NCI-H774 (cell line): ENCODE data around the gene HSPA6.
A peak's percentile ranks its signal among the peaks of the same experiment; 100 is the strongest.
"Not testable (repeated sequence)": the region's sequence is repeated elsewhere in the genome, so short reads cannot be mapped to it uniquely, and the experiment has no call there.

Source experiments
- DNase-seq: peaks from one replicate; lab custom pipeline; 2025; lab: John Stamatoyannopoulos, UW

Gene HSPA6

DNA sequence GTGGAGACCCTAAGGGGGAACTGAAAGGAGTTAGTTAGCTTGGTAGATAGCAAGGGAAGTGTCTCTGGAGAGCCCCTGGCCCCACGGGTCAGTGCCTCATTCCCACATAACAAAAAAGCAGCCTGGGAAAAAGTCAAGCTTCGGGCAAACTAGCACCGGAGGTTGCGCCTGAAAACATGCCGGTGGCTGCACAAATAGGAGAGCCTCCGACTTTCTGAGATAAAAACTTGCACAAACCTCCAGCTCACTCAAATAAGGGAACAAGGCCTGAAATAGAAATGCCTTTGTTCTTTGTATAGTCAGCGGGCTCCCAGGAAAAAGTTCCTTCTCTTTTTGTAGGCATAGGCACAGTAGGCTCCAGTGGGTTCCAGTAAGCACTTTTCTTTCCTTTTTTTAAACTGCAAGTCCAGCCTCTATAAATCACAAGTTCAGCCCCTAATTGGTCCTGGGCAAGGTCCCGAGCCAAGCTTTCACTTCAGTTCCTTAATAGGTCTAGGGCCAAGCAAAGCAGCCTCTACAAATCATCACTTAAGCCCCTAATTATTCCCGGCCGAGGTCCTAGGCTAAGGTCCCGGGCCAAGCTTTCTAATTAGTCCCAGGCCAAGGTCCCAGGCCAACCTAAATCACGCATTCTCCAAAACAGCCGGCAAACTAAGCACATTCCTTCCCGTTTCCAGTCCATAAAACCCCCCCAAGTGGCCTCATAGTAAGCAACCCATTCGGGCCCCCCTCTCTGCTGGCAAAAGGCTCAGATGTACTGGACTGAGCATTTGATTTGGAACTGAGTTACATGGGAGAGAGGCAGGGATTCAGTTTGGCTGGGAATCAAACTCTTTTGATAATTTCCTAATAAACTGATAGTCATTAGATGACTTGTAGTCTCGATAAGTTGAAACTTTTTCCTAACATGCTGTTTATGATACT is 8.6 kb downstream of the HSPA6 start:
- not testable (repeated sequence) for DNase-seq

DNA sequence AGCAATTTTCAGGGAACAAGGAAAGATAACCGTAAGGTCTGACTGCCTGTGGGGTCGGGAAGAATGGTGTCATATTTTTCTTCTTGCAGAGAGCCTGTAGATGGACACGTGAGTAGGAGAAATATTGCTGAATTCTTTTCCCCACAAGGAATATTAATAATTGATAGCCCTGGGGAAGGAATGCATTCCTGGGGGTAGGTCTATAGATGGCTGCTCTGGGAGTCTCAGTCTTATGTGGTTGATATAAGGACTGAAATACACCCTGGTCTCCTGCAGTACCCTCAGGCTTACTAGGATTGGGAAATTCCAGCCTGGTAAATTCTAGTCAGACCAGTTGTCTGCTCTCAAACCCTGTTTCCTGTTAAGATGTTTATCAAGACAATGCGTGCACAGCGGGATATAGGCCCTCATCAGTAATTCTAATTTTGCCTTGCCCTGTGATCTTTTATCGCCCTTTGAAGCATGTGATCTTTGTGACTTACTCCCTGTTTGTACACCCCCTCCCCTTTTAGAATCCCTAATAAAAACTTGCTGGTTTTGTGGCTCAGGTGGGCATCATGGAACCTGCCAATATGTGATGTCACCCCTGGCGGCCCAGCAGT is 12.8 kb downstream of the HSPA6 start:
- DNase-seq, result not testable (repeated sequence)

DNA sequence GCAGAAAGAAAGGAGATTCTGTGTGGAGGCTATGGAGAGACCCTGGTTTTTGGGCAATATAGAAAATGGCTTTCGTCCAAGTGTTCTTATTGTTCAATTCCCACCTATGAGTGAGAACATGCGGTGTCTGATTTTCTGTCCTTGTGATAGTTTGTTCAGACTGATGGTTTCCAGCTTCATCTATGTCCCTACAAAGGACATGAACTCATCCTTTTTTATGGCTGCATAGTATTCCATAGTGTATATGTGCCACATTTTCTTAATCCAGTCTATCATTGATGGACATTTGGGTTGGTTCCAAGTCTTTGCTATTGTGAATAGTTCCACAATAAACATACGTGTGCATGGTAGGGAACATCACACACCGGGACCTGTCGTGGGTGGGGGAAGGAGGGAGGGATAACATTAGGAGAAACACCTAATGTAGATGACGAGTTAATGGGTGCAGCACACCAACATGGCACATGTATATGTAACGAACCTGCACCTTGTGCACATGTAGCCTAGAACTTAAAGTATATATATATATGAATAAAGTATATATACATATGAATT is 14.7 kb downstream of the HSPA6 start:
- DNase-seq, result not testable (repeated sequence)

DNA sequence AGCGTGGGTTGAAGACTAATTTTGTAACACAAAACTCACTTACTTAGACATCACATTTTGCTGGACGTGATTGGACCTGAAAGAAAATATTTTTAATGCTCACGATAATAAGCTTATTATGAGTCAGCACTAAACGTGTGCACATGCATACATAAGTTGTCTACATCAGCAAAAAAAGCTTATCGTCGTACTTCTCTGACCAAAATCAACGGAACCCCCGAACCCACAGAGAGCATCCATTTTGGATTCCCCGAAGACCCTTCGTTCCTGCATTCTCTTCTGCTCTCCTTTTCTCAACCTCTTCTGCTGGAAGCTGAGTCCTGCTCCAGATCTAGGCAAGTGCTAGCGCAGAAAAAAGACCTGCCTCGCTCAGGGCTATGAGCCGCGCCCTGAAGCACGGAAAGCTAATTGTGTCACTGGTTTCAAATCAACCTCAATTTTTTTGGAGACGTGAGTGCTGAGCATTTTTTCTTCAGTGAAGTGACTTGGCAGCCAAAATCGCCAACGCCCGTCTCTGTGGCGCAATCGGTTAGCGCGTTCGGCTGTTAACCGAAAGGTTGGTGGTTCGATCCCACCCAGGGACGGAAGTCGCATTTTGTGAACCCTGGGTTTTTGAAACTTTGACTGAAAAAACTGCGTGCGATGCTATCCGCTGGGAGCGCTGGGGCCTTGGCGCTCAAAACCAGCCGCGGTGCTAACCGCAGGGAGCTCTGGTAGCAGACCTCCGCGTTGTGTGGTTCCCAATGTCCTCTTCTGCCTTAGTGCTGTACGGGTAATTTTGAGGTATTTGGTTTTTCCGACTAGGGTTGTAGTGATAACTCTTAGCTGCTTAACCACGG is 15.6 kb downstream of the HSPA6 start:
- DNase-seq, result peak; percentile 81

DNA sequence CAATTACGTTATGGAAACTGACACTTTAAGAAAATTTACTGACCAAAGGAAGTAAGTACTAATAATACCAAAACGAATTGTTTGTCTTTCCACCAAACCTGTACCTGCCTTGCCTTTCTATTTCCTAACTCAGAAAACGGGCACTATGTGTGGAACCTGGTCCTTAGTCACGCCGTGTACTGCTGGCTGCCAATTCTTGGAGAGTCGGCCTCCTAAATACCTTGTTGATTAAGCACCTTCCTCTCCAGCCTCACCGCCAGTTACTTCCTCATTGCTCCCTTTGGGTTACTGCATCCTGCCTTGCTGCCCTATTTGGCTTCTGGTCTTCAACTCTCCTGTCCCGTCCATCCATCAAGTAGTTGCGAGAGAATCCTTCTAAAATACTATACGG is 16.2 kb downstream of the HSPA6 start:
- DNase-seq, result not testable (repeated sequence)

DNA sequence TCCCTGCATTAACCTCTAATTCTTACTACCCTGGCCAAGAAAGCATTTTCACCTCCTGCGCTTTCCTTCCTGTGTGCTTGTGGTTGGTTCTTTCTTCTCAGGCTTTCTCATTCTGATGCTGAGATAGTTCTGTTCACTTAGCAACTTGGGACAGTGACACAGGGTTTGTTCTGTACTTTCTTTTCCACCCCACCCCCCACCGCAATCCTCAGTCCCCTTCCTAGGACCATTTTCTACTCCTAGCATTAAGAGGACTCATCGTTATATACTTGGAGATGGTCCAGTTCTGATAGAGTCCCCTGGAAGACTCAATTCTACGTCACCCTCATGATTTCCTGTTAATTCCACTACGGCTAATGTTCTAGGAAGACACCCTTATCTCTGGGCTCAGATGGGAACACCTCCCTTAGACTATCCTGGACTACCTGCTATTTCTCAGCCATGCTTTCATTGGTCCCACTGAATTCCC is 17.8 kb downstream of the HSPA6 start:
- DNase-seq, result not testable (repeated sequence)

DNA sequence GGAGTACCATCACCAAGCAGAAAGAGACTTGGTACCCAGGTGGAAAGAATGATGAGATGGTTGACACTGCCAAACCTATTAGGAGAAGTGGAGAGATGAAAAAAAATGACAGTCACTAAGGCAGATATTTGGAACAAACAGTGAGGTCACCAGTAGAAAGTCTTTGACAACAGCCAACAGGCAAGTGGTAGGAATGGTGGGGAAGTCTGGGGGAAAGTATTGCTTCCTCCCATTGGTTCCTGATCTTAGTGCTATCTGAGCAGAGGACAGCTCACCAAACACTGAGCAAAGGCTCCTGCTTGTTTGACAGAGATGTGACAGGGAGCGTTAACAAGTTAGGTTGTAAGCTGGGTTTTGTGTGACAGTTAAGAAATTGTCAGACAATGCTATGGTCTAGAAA is 18.8 kb downstream of the HSPA6 start:
- not testable (repeated sequence) for DNase-seq

DNA sequence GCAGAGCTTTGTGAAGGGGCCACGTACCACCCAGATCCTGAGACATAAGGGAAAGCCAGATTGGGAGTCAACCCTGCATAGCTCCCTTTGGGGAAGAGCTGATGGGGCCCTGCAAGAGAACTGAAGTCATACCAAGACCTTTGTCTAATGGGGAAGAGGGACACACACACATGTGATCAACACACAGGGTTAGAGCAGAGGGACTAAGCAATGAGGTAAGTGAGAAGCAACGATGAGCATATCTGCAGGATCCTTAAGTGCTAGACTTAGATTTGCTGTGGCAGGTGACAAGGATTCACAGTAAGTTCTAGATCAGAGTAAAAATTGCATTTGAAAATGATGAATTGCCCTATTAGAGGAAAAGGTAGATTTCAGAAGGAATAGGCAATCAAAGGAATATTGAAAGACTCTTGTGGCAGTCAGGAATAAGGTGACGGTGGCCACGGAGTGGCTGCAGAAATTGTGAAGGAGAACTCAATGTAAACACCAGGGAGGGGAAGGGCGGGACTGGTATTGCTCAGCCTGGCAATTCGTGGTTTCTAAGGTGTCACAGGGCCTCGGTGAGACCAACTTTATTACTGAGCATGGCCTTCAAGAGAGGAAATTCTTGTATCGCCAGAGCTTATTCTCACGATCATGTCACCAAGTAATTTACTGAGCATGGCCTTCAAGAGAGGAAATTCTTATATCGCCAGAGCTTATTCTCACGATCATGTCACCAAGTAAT is 20.8 kb downstream of the HSPA6 start:
- DNase-seq, result not testable (repeated sequence)

DNA sequence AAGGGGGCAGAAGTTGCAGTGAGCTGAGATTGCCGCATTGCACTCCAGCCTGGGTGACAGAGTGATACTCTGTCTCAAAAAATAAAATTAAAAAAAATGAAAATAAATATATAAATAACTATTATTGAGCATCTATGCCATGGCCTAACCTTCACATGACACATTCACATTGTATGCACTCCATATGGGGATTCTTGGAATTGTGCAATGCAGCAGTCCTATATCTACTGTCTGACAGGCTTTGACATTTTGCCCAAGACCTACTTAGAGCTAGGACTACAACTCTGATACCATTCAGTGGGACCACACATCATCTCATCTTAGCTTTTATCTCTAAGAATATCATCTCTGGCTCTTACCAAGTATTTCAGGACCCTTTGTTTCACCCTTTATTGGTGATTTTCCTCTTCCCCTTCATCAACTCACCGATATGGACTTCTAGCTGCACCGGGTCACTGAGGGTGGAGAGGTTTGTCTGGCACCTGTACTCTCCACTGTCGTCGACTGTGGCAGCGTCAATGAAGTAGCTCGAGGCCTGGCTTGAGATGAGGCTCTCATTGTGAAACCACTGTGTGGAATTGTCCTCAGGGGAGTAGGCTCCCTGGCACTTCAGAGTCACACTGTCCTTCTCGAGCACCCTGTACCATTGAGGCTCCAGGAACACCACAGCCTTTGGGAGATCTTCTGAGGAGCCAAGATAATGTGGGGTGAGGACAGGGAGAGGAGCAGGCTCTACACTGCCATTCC is 23.8 kb downstream of the HSPA6 start:
- DNase-seq, result not testable (repeated sequence)

DNA sequence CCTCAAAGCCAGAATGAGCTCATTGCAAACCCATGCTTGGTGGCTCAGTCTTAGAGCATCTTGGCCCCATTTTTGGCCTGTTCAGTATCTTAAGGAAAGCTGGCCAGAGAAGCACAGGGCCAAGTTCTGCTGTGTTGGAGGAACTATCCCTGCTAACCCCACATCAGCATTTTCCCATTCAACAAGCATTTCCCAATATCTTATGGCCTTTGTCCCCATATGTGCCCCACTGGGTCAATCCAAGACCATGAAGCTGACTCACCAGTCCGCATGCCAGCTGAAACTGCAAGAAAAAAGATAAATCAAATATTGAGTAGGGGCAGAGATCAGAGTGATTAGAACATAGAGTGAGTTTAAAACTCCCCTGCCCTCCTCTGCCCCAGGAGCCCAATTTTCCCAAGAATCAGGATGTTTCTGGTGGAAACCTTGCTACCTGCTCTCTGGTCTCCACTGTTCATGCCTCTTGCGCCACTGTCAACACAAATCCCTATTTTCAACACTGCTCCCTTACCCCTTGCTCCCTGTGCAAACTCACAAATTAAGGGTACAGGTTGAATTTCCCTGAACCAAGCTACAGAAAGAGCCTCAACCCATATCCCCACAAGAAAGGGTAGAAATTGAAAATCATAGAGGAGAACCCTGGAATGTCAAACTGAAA is 24.5 kb downstream of the HSPA6 start:
- DNase-seq, result not testable (repeated sequence)

DNA sequence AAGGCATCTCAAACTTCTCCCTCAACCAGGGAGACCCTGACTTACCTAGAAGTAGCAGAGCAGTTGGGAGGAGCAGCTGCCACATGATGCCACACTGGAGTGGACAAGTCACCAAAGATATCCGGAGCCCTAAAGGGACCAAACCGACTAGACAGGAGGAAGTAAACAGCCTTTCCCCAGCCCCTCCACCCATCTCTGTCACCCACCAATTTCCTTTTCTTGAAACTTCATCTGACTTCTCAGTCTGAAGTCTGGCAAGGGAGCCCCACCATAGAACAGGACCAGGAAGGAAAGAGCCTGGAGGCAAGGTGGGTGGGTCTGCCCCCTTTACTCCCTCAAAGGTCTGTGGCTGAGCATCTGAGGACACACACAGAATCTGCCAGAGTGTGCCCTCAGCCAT is 25.3 kb downstream of the HSPA6 start, which contains the start of gene FCGR3A:
Gene FCGR3A (minus strand): TSS at position 167 of the 400 bp plus-strand sequence. CDS start 82 bp downstream, at position 85.
- DNase-seq, result no peak

DNA sequence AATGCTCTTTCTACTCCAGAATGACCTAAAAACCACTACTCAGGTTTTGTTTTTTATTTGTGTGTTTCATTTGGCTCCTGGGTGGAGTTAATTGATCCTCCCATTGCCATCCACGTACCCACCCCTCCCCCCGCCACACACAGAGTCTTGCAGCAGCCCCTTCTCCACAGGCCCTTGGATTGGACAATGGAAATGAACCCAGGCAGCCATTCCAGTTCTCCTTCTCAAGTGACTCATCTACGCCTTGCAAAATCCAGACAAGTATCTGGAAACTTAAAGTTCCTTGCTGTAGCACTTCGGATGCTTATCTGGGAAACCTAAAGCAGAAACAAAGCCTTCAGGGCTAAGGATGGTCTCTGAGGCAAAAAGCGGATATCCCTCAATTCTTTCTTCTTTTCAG is 26.6 kb downstream of the HSPA6 start:
- not testable (repeated sequence) for DNase-seq

DNA sequence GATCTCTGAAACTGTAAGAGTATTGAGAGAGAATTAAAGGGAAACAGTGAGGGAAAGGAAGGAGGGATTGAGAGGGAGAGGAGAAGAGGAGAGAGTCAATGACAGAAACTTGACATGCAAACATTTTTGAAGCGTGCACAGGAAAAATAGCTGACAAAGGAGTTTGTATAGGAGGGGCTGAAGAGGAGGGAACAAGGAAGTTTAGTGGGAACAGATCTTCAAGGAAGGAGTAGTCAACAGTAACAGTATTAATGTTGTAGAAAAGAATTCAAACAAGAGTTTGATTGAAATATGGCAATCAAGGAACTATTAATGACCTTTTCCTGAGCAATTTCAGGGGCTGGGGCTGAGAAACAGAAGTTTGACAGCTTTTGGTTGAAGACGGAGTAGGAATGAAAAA is 29.3 kb downstream of the HSPA6 start:
- DNase-seq, result not testable (repeated sequence)

DNA sequence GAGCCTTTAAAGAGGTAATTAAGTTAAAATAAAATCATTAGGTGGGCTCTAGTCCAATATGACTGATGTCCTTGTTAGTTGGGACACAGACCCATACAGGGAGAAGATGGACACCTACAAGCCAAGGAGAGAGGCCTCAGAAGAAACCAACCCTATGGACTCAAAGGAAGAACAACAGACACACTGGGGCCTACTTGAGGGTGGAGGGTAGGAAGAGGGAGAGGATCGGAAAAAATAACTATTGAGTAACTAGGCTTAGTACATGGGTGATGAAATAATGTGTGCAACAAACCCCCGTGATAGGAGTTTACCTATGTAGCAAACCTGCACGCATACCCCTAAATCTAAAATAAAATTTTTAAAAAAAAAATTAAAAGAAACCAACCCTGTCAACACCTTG is 30.0 kb downstream of the HSPA6 start:
- DNase-seq, result not testable (repeated sequence)

DNA sequence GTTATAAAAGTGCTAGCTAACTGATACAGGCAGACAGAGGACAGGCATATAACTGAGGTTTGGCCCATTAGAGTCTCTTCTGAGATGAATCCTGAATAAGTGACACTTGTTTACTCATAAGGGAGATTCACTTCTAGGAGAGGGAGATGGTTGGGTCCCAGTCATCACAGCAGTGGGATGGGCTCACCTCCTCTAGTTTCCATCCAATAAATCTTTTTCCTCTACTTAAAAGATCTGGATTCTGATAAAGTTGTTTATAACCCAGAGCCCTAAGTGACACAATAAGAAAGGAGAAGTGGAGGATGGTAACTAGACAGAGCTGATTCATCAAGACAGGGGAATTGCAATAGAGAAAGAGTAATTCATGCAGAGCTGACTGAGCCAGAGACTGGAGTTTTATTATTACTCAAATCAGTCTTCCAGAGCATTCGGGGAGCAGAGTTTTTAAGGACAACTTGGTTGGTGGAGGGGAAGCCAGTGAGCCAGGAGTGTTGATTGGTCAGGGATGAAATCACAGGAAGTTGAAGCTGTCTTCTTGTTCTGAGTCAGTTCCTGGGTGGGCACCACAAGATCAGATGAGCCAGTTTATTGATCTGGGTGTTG is 30.6 kb downstream of the HSPA6 start:
- DNase-seq, result not testable (repeated sequence)

DNA sequence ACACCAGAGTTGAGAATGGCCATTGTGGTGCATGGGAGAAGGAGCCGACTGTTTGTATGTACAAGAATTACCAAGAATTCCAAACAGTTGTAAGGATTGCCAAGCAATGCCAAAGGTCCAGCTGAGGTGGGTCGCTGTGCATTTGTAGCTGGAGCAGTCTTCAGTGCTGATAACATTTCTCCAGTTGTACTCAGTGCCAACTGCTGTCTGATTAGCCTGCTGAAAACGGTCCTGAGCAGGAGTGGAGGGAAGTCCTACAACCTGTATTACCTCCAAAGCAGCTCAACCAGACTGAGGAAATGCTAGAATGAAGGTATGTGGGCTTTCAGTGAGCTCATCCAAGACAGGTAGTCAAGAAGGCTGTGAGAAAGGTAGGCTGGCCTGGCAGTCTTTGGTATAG is 31.8 kb downstream of the HSPA6 start:
- not testable (repeated sequence) for DNase-seq

DNA sequence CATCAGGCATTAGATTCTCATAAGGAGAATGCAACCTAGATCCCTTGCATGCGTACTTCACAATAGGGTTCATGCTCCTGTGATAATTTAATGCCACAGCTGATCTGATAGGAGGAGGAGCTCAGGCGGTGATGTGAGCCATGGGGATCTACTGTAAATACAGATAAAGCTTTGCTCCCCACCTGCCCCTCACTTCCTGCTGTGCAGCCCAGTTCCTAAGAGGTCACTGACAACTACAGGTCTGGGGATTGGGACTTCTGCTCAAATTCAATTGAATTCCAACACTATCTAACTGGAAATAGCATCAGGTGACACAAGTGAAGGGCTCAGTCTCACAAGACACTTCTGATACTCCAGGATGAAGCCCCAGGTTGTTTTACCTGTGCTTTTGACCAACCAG is 32.6 kb downstream of the HSPA6 start:
- DNase-seq, result not testable (repeated sequence)

DNA sequence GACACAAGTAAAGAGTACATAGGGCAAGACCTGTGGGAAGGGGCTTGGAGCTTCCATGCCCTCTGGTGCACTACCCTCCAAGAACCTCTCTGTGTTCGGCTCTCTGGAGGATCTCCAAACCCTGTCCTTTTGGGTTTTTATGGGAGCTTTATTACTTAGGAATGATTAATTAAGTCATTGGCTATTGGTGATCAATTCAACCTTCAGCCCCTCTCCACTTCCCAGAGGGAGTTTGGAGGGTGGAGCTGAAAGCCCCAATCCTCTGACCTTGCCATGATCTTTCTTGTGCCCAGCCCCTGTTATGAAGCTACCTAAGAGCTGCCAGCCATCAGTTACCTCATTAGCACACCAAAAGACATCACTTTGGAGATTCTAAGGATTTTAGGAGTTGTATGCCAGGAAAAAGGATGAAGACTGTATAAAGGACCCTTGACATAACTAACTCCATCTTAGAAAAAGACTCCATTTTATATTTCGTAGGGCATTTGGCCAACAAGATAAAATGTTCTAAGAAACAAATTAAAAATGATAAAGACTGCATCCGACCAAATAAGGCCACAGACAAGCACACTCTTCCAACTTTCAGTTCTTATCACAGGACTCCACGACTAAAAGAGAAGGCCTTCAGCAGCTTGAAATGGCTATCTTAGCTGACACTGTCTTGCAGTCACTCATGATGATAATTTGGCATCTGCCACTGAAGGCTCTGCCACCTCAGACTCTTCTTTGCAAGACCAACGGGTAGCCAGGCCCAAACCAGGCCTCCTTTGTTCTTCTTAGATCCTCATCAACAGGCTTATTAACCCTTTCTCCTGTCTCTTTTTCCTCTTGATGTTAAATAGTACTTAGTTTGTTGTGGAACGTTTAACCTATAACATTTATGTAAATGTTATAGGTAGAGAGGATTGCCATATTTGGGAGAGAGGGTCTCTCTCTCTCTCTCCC is 33.4 kb downstream of the HSPA6 start:
- DNase-seq, result not testable (repeated sequence)
